Skin of body (tissue), 2 donors: ENCODE measurements around the gene OR10V1. TPM values are rescaled to one million over a fixed set of nuclear protein-coding genes. Genes with fewer than 3 reads are reported as not detected.

Experiments
- DNase-seq: peaks from one replicate; lab custom pipeline; 2025; lab: John Stamatoyannopoulos, UW
- total RNA-seq: library from RNA; depleted of rRNA; stranded (reverse); fragments of >200 nt; gene quantifications from one replicate; pipeline ENCODE4 v1.2.3, GENCODE V29; 2014

OR10V1 gene
- total RNA-seq, 1 donor from 2014 or later: not detected

GRCh38 chr11:59668950-59669610, 44.6 kb downstream of the OR10V1 start, which contains the start of gene PATL1:
PATL1 (minus strand) TSS chr11:59669037; CDS start chr11:59668895, 142 bp downstream.
- peak; percentile 98 for DNase-seq

- DNase-seq: no peak
Measured at GRCh38 chr11:59668188-59668949, 45.3 kb downstream of the OR10V1 start.

DNA sequence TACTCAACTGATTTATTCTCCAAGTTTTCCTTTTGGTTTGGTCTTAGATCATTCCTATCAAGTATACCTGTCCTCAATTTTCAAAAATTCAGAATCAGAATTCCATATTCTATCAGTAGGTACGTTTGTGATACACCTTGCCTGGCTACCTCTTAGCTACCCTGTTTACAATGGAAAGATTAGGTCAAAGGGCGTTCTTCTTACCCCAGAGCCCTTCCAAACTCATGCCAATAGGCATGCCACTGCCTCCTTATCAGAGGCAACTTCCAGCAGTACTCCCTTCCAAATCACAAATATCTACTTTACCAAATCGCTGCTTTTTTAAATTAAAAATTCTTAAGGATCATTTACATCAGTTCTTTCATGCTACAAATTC, 45.8 kb downstream of the OR10V1 start:
- DNase-seq: no peak

DNA sequence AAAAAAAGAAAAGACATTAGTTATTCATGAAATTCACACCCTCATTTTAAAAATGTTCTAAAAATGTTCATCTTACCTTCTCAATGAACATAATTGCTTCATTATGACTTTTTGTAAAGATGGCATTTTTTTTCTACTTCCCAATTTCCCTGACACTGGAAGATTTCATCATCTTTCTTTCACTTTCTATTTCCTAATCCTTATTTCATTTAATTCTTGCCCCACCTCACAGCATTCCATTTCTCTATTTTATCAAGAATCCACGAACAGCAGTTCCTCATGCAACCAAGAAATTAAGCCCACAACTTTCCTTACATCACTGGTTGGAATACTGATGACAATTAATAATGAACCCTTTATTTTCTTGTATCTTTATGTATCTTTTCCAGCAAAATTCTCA, 46.7 kb downstream of the OR10V1 start:
- no peak for DNase-seq

Other genes starting within 250 kb of the OR10V1 start
- gene OR4D10, start 240.5 kb downstream of the OR10V1 start, total RNA-seq: not detected
- gene OR4D11, start 210.3 kb downstream of the OR10V1 start, total RNA-seq: not detected
- gene OR4D9, start 202.3 kb downstream of the OR10V1 start, total RNA-seq: not detected
- gene OSBP, start 98.1 kb downstream of the OR10V1 start, total RNA-seq: 35.8 TPM
- 9.5 TPM for gene PATL1, start 44.8 kb downstream of the OR10V1 start, total RNA-seq
- 19.5 TPM for gene STX3, start 41.5 kb upstream of the OR10V1 start, total RNA-seq
- 24.7 TPM for gene MRPL16, start 96.9 kb upstream of the OR10V1 start, total RNA-seq
- gene CBLIF, start 131.7 kb upstream of the OR10V1 start, total RNA-seq: not detected
- gene TCN1, start 152.6 kb upstream of the OR10V1 start, total RNA-seq: 12.0 TPM
- not detected for gene OOSP3, start 164.9 kb upstream of the OR10V1 start, total RNA-seq
- not detected for gene OOSP1, start 224.6 kb upstream of the OR10V1 start, total RNA-seq